WTC11 (cell line): ENCODE results near the gene NOD1.

Experiments used
- ATF2 ChIP-seq: sonication (generic); formaldehyde crosslinking; IDR thresholded peaks from 2 replicates; pipeline ENCODE4 v1.8.1; 2022; ENCODE audit warnings: low read depth, missing genetic modification reagents, borderline replicate concordance
- ATF6 ChIP-seq: sonication (generic); formaldehyde crosslinking; IDR thresholded peaks from 2 replicates; pipeline ENCODE4 v1.8.1; 2023; ENCODE audit warnings: mild to moderate bottlenecking, missing genetic modification reagents
- CREM ChIP-seq: sonication (generic); formaldehyde crosslinking; IDR thresholded peaks from 2 replicates; pipeline ENCODE4 v1.8.1; 2022; ENCODE audit warnings: mild to moderate bottlenecking, missing genetic modification reagents, moderate library complexity
- CTCF ChIP-seq: fragments of 200-600 bp; IDR thresholded peaks from 2 replicates; pipeline ENCODE4 v1.8.0; 2022; ENCODE audit warnings: antibody characterized with exemption
- FOXJ3 ChIP-seq: sonication (generic); formaldehyde crosslinking; IDR thresholded peaks from 2 replicates; pipeline ENCODE4 v1.9.0; 2021; ENCODE audit warnings: missing genetic modification reagents, mild to moderate bottlenecking, borderline replicate concordance
- IRF2 ChIP-seq: sonication (generic); formaldehyde crosslinking; IDR thresholded peaks from 2 replicates; pipeline ENCODE4 v1.8.0; 2022; ENCODE audit warnings: low read depth, missing genetic modification reagents, borderline replicate concordance
- KAT7 ChIP-seq: sonication (generic); formaldehyde crosslinking; IDR thresholded peaks from 2 replicates; pipeline ENCODE4 v1.8.1; 2023; ENCODE audit warnings: missing genetic modification reagents, mild to moderate bottlenecking, borderline replicate concordance
- NFE2L1 ChIP-seq: sonication (generic); formaldehyde crosslinking; IDR thresholded peaks from 2 replicates; pipeline ENCODE4 v1.8.1; 2023; ENCODE audit warnings: missing genetic modification reagents
- NR2C2 ChIP-seq: sonication (generic); formaldehyde crosslinking; IDR thresholded peaks from 2 replicates; pipeline ENCODE4 v1.8.0; 2022; ENCODE audit warnings: mild to moderate bottlenecking, missing genetic modification reagents
- ZNF232 ChIP-seq: sonication (generic); formaldehyde crosslinking; IDR thresholded peaks from 2 replicates; pipeline ENCODE4 v1.8.0; 2022; ENCODE audit warnings: mild to moderate bottlenecking, missing genetic modification reagents
- ZNF423 ChIP-seq: fragments of 250-450 bp; sonication (Bioruptor Pico); IDR thresholded peaks from 2 replicates; pipeline ENCODE4 v2.1.2; 2022; ENCODE audit warnings: mild to moderate bottlenecking, moderate library complexity

- TF ChIP-seq CTCF = no peak
- TF ChIP-seq ZNF232 (CRISPR knock-in tag) = no peak
- no peak for TF ChIP-seq ATF2 (CRISPR knock-in tag)
- TF ChIP-seq KAT7 (CRISPR knock-in tag) = no peak
- TF ChIP-seq ATF6 = no peak
- no peak for TF ChIP-seq ZNF423 (CRISPR knock-in tag)
- no peak for TF ChIP-seq CREM
- TF ChIP-seq NR2C2 = no peak
- no peak for TF ChIP-seq NFE2L1 (CRISPR knock-in tag)
- no peak for TF ChIP-seq IRF2
- TF ChIP-seq FOXJ3 (CRISPR knock-in tag) = no peak
These were observed 8.3 kb downstream of the NOD1 start for GRCh38 chr7:30470163-30470770.
